HFFc6 (cell line): ENCODE measurements around the gene HOPX. TPM values are rescaled to one million over a fixed set of nuclear protein-coding genes. Genes with fewer than 3 reads are reported as not detected.

Experiments used
- DNase-seq: peaks from one replicate; pipeline ENCODE4 v3.0.0-alpha.2; 2018
- H3K27ac Mint-ChIP-seq: 2 replicates; pipeline ENCODE4 v1.8.0; 2020; ENCODE audit warnings: mild to moderate bottlenecking, mixed read lengths
- H3K27me3 Mint-ChIP-seq: 2 replicates; pipeline ENCODE4 v1.8.0; 2021; ENCODE audit warnings: mild to moderate bottlenecking, moderate library complexity, mixed read lengths; ENCODE audit not compliant: insufficient read depth
- H3K36me3 Mint-ChIP-seq: 2 replicates; pipeline ENCODE4 v1.8.0; 2021; ENCODE audit warnings: low read depth, mixed read lengths
- H3K4me1 Mint-ChIP-seq: 2 replicates; pipeline ENCODE4 v1.8.0; 2020; ENCODE audit warnings: low read depth, mixed read lengths
- H3K4me3 Mint-ChIP-seq: 2 replicates; pipeline ENCODE4 v1.8.0; 2020; ENCODE audit warnings: mild to moderate bottlenecking, moderate library complexity, mixed read lengths
- H3K9me3 Mint-ChIP-seq: 2 replicates; pipeline ENCODE4 v1.8.0; 2020; ENCODE audit warnings: mild to moderate bottlenecking, mixed read lengths
- total RNA-seq, 6 experiments: library from RNA; stranded (reverse); fragmentation: NEBNext Ultra II Directional; extraction: Animal tissue kit (Norgen Biotek cat#: 25700); gene quantifications; 2 replicates in 1 of 6; 3 replicates in 5 of 6; pipeline ENCODE4 v1.2.3, GENCODE V29; 2021
- TF ChIP-seq, protein P1 (sequence below): fragments of 200-600 bp; sonication (generic); IDR thresholded peaks from 2 replicates; pipeline ENCODE4 v1.5.0; 2021; ENCODE audit warnings: antibody characterized with exemption, mild to moderate bottlenecking

Gene HOPX
- total RNA-seq, 6 experiments from 2014 or later = not detected

GRCh38 chr4:56626420-56626819 lies 54.7 kb downstream of the HOPX start:
- TF ChIP-seq, protein P1, sequence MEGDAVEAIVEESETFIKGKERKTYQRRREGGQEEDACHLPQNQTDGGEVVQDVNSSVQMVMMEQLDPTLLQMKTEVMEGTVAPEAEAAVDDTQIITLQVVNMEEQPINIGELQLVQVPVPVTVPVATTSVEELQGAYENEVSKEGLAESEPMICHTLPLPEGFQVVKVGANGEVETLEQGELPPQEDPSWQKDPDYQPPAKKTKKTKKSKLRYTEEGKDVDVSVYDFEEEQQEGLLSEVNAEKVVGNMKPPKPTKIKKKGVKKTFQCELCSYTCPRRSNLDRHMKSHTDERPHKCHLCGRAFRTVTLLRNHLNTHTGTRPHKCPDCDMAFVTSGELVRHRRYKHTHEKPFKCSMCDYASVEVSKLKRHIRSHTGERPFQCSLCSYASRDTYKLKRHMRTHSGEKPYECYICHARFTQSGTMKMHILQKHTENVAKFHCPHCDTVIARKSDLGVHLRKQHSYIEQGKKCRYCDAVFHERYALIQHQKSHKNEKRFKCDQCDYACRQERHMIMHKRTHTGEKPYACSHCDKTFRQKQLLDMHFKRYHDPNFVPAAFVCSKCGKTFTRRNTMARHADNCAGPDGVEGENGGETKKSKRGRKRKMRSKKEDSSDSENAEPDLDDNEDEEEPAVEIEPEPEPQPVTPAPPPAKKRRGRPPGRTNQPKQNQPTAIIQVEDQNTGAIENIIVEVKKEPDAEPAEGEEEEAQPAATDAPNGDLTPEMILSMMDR = no peak
- peaks cover 7% of the 10 kb centered on the region for H3K4me1 Mint-ChIP-seq
- no peak overlapping the region for H3K27ac Mint-ChIP-seq
- H3K4me3 Mint-ChIP-seq = no peak overlapping the region
- H3K36me3 Mint-ChIP-seq = peaks cover 13% of the 10 kb centered on the region
- peaks cover 19% of the 10 kb centered on the region for H3K27me3 Mint-ChIP-seq
- DNase-seq = no peak
- H3K9me3 Mint-ChIP-seq = peaks cover 26% of the 10 kb centered on the region

DNA sequence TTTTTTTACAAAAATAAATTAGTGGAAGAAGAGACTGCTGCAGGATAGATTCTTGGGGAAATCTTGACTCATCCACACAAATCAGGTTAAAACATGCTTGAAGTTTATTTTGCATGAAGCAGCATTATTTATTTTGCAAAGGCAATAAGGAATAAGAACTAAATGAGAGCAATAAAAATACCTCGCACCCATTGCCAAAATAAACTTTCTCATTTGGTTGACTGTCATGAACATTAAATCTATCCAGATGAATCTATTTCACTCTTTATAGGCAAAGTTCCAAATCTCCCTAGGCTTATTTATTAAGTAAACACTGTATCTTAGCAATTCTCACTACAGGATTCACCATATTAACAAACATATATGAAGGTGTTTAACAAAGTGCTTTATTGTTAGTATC lies 58.9 kb downstream of the HOPX start:
- DNase-seq = no peak
- H3K27me3 Mint-ChIP-seq = peaks cover 22% of the 10 kb centered on the region
- H3K4me1 Mint-ChIP-seq = no peaks in the 10 kb centered on the region
- H3K36me3 Mint-ChIP-seq = peaks cover 13% of the 10 kb centered on the region
- no peak overlapping the region for H3K4me3 Mint-ChIP-seq
- no peak overlapping the region for H3K27ac Mint-ChIP-seq
- TF ChIP-seq, protein P1 = no peak
- H3K9me3 Mint-ChIP-seq = peaks cover 26% of the 10 kb centered on the region

DNA sequence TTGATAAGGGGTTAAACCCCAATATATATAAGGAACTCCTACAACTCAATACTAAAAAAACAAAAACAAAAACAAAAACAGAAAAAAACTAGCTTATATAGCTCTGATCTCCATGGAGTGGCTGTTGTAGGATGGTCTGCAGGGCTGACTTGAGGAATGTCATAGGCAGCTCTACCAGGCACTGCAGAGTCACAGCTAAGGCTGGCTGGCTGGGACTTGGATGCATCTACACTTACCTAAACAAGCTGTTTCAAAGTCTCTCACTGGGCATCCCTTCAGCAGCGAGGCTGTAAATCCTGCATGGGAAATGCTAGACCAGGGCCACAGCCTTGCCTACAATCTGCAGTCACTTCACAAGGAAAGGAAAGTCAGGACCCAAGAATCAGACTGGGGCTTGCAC lies 61.3 kb downstream of the HOPX start:
- no peaks in the 10 kb centered on the region for H3K4me1 Mint-ChIP-seq
- H3K4me3 Mint-ChIP-seq = no peak overlapping the region
- TF ChIP-seq, protein P1 = no peak
- H3K36me3 Mint-ChIP-seq = peaks cover 5% of the 10 kb centered on the region; the same call in 1 of the 2 replicates
- no peak overlapping the region for H3K27ac Mint-ChIP-seq
- no peak for DNase-seq
- peaks cover 15% of the 10 kb centered on the region for H3K9me3 Mint-ChIP-seq
- peaks cover 21% of the 10 kb centered on the region; the same call in 1 of the 2 replicates for H3K27me3 Mint-ChIP-seq

GRCh38 chr4:56619160-56619559 lies 61.9 kb downstream of the HOPX start:
- TF ChIP-seq, protein P1 = no peak
- Mint-ChIP-seq H3K27me3 (peaks cover 21% of the 10 kb centered on the region; the same call in 1 of the 2 replicates), H3K9me3 (peaks cover 10% of the 10 kb centered on the region), H3K27ac (no peak overlapping the region), H3K4me3 (no peak overlapping the region), H3K36me3 (peaks cover 5% of the 10 kb centered on the region; the same call in 1 of the 2 replicates), H3K4me1 (no peaks in the 10 kb centered on the region)
- no peak for DNase-seq

GRCh38 chr4:56618734-56619133 lies 62.4 kb downstream of the HOPX start:
- Mint-ChIP-seq H3K27ac (no peak overlapping the region), H3K9me3 (peaks cover 6% of the 10 kb centered on the region), H3K36me3 (peaks cover 1% of the 10 kb centered on the region; the same call in 1 of the 2 replicates), H3K4me3 (no peak overlapping the region), H3K4me1 (peaks cover 2% of the 10 kb centered on the region), H3K27me3 (peaks cover 17% of the 10 kb centered on the region; the same call in 1 of the 2 replicates)
- TF ChIP-seq, protein P1 = no peak
- no peak for DNase-seq
